ENCODE measurements around the gene ZFAND2B. TPM values are rescaled to one million over a fixed set of nuclear protein-coding genes. Genes with fewer than 3 reads are reported as not detected.

ZFAND2B gene
- total RNA-seq = 41.1 TPM

- ATAC-seq = peak; percentile 96
These were observed at the start of gene ZFAND2B for GRCh38 chr2:219206328-219207133. ZFAND2B (plus strand) TSS chr2:219206782; CDS start chr2:219206988, 206 bp downstream.

DNA sequence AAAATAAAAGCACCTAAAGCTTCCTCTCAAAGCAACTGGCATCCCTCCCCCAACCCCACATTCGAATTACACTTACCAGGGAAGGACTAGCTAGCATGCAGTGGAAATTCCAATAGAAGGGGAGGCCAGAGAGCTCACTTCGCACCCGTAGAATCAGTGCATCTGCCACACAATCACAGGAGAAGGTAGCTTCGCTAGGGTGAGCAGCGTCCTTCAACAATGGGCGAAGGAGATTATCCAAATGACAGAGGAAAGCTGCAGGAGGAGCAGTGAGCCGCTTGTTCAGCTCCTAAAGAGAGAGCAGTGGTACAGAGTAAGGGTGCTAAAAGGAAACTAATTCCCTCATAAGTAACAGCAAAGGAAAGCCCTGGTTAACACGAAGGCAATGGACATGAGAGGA is 49.2 kb upstream of the ZFAND2B start:
- no peak for ATAC-seq

GRCh38 chr2:219158025-219158424 is 48.6 kb upstream of the ZFAND2B start:
- no peak for ATAC-seq

- ATAC-seq = no peak
These were observed 48.0 kb upstream of the ZFAND2B start for GRCh38 chr2:219158586-219158985.

- no peak for ATAC-seq
These were observed 46.8 kb upstream of the ZFAND2B start for GRCh38 chr2:219159771-219160185.

DNA sequence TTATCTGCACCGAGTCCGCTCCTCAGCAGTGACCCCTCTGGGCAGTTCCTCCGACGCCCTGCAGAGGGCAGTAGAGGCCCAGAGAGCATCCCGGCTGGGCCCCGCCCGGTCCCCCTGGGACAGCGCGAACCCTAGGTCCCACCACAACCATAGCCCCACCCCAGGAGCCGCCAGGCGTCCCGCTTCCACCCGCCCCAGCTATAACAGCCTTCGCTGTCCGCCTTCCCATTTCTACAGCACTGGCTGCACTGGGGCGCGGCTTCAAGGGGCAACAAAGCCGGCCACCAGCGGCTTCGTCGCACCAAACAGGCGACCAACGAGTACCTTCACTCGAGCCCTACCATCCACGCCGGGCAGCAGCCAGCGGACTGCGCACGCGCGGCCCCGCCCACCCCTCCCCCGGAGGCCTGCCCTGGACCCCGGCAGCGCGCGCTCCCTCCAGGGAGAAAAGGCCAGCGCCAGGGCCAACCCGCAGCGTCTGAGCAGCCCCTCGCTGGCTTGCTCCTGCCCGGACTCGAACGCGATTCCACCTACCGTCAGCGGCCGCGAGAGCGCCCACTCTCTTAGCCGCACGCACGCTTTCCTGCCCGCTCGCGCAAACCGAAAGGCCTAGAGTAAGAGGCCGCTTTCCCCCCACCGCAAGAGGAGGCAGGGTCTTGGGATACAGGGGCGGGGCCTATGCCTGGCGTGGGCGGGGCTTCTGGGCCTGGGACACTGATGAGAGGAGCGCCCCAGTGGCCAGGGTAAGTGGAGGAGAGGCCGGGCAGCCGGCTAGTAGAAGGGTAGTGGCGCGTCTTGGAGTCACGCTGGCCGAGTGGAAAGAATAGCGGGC is 46.2 kb upstream of the ZFAND2B start, which contains the start of gene NHEJ1:
TSS of gene NHEJ1 (minus strand) at position 630 of the 832 bp plus-strand sequence. CDS start 2,453 bp downstream, outside the sequence.
- ATAC-seq = peak; percentile 97

DNA sequence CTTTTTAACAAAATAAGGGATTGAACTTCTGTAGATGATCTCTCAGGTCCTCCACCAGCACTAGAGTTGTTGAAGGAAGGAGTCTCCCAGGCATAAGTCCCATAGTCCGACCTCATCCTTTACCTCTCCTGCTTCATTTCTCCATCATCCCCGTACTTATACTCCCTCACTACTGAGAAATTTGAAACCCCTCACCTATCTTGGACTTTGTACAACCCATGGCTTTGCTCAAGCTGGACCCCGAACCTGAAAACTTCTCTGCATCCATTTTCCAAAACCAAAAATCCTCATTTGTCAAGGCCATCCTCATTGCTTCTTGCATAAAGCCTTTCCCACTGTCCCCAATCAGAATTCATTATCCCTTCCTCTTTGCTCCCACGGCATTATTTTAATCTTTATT is 45.5 kb upstream of the ZFAND2B start:
- no peak for ATAC-seq

DNA sequence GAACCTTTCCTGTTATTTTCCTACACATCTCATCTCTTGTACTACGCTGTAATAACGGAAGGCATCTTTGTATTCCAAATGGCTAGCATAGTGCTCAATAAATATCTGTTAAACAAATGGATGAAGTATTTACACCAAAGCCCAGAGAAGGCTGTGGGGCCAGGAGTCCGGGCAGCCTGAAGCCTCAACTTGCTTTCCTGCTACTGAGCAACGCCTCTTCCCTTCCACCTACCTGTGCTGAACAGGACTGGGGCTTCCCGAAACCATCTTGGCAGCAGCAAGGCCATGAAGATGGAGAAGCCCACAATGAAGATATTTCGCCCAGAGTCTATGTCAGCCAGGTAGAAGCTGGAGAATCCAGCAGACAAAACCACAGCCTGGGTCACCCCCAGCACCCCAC is 43.4 kb upstream of the ZFAND2B start:
- no peak for ATAC-seq

DNA sequence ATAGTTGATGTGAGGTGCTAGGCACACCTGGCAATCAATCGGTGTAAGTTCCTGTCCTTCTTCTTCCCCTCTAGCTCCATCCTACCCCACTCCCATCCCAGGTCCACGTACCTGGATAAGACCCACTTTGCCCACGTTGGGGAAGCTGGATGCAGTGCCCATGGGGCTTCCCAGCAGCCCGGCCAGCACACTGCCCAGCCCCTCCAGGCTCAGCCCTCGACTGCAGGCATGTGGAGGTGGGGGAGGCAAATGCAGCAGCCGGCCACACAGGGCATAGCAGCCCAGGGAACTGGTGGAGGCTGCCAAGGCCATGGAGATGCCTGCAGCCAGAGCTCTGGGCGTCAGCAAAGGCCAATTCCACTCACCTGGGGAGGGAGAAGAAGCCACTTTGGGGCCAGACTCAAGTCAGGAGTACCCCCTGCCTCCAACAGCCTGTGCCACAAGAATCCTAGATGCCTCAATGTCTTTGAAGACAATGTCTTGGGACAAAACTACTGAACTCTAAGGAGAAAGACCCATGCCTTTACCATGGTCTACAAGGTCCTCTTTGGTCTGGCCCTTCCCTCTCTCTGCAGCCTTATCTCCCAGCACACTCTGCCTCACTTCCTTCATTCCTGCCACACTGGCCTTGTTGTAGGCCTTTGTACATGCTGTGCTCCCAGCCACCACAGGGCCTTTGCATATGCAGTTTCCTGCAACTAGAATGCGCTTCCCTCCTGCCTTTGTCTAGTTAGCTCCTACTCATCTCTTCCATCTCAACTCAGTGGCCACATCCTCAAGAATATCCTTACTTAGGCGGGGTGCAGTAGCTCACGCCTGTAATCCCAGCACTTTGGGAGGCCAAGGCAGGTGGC is 41.3 kb upstream of the ZFAND2B start:
- no peak for ATAC-seq

DNA sequence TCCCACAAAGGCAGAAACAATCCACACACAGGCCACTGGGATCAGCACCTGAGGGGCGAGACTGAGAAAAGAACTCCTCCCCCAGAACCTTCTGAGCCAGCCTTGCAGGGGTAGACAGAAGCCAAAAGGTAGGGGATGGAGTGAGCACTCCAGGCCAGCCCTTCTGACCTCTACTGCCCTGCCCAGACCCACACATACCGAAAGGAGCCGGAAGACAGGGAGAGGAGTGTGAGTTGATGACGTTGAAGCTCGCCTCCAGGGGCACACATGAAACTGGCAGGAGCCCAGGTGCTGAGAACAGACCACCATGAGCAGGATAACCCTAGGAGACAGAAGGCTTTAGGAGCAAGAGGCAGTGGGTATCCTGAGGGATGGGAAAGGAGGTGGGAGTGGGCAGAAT is 38.6 kb upstream of the ZFAND2B start:
- ATAC-seq = no peak

DNA sequence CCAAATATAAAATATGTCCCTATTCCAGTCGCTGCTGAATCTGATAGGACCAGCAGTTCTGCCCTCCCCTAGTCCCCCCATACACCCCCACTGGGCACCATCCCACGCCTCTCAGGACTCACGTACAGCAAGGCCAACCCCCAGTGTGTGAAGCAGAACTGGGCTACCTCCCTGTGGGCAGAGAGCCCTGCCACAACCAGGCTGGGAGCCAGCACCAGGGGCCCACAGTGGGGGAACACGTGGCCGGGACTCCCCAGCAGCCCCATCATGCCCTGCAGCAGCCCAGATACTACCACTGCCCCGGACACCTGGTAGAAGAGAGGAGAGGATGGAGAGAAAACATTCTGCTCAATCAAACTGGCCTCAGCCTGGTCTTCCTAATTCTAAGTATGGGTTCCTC is 38.1 kb upstream of the ZFAND2B start:
- no peak for ATAC-seq

DNA sequence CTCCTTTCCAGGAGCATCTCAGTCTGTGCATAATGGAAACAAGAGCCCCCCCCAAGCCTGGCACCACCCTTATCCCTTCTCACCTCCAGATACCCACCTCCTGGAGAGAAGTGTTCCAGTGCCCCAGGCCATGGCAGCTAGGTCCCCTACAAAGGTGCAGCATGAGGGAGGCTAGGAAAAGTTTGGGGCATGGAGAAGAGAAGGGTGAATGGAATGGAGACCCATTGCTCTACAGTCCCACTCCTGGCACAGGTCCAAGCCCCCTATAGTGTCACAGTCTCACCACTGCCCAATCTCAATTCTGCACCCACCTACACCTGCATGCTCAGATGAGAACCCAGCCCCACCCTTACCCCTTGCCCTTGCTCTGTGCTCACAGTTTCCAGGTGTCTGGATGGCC is 37.6 kb upstream of the ZFAND2B start:
- ATAC-seq = peak; percentile 14

GRCh38 chr2:219169930-219170654 is 36.5 kb upstream of the ZFAND2B start, which contains the start of gene SLC23A3:
SLC23A3 (minus strand) TSS chr2:219170029; CDS start chr2:219169984, 45 bp downstream.
- ATAC-seq = no peak

DNA sequence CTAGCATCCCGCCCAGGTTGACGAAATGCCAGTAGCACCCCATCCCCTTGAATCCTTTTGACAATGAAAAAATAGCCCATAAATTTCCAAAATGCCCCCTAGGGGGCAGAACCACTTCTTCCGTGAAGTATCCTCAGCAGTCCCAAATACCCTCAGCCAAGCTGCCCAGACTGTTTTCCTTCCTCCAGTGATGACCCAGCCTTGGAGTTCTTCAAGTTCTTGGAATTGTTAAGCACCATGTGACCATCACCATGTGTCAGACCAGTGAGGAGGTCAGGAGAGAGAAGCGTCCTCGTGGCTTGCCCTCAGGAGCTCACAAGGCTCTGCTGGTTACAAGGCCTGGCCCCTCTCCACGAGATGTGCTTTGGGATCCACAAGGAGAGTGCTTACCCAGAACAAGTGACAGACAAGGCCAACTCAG is 35.3 kb upstream of the ZFAND2B start:
- peak; percentile 27 for ATAC-seq

DNA sequence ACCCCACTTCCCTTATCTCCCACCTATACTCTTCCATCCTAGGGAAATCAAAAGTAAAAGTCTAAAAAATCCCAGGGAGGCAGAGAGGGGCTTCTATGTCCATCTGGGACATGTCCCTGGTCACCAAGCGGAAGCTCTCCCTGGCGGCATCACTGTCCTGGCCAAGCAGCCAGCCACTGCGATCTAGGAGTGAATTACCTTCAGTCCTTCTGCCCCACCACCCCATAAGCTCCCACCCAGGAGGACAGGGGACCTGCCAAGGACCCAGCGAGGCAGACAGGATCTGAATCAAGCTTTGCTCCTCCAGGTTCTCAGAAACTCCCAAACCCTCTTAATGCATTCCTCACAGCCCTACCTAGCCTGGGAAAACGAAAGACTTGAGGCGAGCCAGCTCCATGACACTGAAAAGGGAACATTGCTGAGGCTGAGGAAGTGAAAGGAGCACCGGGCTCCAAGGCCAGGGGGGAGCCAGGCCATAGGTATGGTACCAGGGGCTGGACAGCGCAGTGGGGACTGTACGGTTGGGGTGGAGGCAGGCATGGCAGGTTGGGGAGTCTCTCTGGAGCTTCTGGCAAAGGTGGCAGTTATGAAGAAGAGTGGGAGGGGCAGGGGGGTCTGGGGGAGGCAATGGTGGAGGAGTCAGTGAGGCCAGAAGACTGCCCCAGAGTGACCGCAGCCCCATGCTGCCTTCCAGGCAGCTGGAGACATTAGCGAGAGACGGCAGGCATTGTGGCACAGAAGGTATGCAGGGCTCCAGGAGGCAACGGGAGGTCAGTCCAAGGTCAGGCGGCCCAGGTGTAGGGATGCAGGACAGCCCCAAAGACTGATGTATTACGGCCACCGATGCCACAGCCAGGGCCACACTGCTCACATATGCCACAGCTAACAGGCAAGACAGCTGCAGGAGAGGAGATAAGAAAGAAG is 34.1 kb upstream of the ZFAND2B start:
- ATAC-seq = no peak

GRCh38 chr2:219173176-219173575 is 33.4 kb upstream of the ZFAND2B start:
- no peak for ATAC-seq

GRCh38 chr2:219174146-219174545 is 32.4 kb upstream of the ZFAND2B start:
- ATAC-seq = no peak

DNA sequence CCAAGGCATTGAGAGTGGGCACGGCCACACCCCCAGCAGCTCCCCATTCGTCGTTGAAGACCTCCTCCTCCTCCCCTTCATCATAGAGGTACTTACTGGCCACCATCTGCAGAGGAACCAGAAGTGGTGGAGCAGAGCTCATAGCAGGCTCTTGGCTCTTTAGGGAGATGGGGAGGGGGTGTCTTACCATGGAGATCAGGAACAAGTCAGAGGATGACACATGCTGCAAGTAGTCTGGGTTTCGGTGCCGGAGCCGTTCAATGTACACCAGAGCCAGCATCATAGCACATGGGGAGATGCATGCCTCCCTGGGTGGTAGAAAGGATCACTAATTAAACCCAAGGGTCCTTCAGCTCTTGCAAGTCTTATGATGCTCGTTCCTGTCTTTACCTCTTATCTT is 31.8 kb upstream of the ZFAND2B start:
- no peak for ATAC-seq

GRCh38 chr2:219175486-219175885 is 31.1 kb upstream of the ZFAND2B start:
- no peak for ATAC-seq

Measured in esophagus mucosa (tissue), 1 donor.